T-helper 1 cell treated with Interleukin-12 subunit alpha and Interleukin-12 subunit beta and Interleukin-4 antibody, amounts not matched to agents 30 ng/mL and 1 ng/mL, for 36 hours (primary cell): ENCODE measurements around the gene HSPA12A. TPM values are rescaled to one million over a fixed set of nuclear protein-coding genes. Genes with fewer than 3 reads are reported as not detected.

Experiments used
- intact Hi-C: fragments of 100-400 bp; cut with micrococcal nuclease; formaldehyde crosslinking; loops from one replicate; pipeline ENCODE4 v1.15.1; 2024
- total RNA-seq: library from RNA; stranded (reverse); gene quantifications from 2 replicates; pipeline ENCODE4 v1.2.3, GENCODE V29; 2022

HSPA12A gene, protein sequence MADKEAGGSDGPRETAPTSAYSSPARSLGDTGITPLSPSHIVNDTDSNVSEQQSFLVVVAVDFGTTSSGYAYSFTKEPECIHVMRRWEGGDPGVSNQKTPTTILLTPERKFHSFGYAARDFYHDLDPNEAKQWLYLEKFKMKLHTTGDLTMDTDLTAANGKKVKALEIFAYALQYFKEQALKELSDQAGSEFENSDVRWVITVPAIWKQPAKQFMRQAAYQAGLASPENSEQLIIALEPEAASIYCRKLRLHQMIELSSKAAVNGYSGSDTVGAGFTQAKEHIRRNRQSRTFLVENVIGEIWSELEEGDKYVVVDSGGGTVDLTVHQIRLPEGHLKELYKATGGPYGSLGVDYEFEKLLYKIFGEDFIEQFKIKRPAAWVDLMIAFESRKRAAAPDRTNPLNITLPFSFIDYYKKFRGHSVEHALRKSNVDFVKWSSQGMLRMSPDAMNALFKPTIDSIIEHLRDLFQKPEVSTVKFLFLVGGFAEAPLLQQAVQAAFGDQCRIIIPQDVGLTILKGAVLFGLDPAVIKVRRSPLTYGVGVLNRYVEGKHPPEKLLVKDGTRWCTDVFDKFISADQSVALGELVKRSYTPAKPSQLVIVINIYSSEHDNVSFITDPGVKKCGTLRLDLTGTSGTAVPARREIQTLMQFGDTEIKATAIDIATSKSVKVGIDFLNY
- total RNA-seq: 0.05 and 0.10 TPM in 2 replicates

DNA sequence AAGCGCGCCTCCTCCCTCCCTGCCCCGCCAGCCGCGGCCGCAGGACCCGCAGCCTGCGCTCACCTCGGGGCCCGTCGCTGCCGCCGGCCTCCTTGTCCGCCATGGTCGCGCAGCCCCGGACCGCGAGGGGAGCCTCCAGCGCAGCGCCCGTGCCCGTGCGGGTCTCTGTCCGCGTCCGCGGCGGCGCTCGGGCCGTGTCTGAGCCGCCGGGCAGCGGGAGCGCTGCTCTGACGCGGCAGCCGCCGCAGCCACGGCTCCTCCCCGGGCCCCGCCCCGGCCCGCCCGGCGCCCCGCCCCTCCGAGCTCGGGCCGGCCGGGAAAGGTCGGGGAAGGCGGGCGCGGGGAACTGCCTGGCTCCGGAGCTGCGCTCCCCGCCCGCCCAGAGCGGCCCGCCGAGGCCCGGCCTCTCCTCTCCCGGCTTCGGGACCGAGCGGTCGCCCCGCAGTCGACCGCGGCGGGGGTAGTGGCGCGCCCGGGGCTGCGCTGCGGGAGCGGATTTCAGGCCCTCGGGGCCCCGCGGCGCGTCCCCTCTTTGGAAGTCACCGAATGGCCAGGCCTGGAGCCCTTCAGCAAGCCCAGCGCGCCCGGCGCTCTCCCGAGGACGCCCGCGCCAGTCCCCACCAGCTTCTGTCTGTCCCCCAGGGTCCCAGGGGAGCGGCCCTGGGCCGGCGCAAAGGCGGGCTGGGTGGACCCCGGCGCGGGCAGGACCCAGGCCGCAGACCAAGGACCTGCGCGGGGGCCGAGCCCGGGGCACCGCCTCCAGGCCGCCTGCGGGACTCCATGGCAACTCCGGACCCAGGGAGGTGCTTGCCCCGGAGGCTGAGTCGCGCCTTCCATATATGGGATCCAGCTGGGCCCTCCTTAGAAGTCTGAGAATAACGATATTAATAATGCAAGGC, at the start of gene HSPA12A:
Gene HSPA12A, minus strand, starts transcription at position 200 of the 899 bp plus-strand sequence. Its CDS starts 97 bp downstream, at position 103.
- intact Hi-C loops: loop anchor here (2.0 kb wide), 1 partner anchor 46 kb away; no protein-coding TSS in a partner anchor

GRCh38 chr10:116791241-116791640, 48.9 kb upstream of the HSPA12A start:
- intact Hi-C loops: no loop called here

GRCh38 chr10:116787893-116788665, 45.7 kb upstream of the HSPA12A start:
- intact Hi-C loops: loop anchor here (1.0 to 10.0 kb wide), 4 partner anchors 45 to 1433 kb away; partner anchors contain the start of gene HSPA12A

DNA sequence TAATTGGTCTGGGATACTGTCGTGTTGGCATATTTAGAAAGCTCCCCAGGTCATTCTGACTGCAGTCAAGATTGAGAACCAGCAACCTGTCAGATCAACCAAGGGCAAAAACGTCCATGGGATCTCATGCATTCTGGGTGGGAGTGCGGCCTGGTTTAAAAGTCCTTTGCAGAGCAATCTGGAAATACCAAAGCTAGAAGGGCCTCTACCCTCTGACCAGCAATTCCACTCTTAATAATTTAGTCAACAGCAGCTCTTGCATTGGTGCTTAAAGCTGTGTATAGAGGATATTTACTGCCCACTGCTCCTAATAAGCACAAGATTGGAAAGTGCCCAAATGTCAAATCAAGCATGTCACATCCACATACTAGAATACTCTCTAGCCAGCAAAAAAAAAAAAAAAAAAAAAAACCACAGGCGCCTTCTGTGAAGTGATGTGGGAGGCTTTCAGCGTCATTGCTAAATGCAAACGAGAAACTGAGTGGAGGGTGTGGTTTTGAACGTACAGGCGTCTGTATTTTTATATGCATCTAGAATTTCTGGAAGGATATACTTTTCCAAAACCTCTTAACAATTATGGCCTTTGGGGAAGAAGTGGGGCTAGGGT, 44.8 kb upstream of the HSPA12A start:
- intact Hi-C loops: loop anchor here (10.0 kb wide), 1 partner anchor 1432 kb away; no protein-coding TSS in a partner anchor

GRCh38 chr10:116785867-116786266, 43.5 kb upstream of the HSPA12A start:
- intact Hi-C loops: loop anchor here (10.0 kb wide), 1 partner anchor 1431 kb away; no protein-coding TSS in a partner anchor

DNA sequence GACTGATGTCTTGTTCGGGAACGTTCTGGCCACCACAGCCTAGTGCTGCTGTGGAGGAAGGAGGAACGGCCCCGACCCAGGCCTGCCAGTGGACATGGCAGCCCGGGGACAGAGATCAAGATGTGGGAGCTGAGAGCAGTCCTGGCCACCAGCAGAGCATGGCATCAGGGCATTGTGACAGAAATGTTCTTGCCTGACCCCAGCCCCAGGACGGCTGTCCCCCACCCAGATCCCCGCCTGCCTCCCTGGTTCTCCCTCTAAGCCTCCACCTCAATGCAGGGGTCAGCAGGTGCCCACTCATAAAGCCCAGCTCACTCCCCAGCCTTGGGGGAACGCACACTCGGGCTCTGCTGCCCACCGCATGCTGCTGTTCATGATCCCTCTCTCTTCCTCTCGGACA, 42.9 kb upstream of the HSPA12A start:
- intact Hi-C loops: loop anchor here (10.0 kb wide), 1 partner anchor 1430 kb away; no protein-coding TSS in a partner anchor

GRCh38 chr10:116784651-116785050, 42.3 kb upstream of the HSPA12A start:
- intact Hi-C loops: loop anchor here (10.0 kb wide), 1 partner anchor 1430 kb away; no protein-coding TSS in a partner anchor

DNA sequence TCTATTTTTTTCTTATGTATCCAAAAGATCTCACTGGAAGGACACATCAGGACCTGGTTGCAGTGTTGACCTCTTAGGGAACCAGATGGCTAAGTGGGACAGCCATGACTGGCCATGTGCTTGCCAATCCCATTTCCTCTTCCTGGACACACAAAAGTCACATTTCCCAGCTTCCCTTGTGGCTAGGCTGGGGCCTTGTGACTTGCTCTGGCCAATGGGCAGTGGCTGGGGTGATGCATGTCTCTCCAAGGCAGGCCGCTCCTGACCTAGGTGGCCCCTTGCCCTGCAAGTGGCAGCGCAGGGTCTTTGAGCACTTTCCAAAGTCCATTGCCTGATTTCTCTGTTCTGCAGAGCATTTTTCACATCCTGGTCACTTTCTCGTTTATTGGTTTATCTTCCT, 41.7 kb upstream of the HSPA12A start:
- intact Hi-C loops: loop anchor here (10.0 kb wide), 1 partner anchor 1429 kb away; no protein-coding TSS in a partner anchor

- intact Hi-C loops: loop anchor here (10.0 kb wide), 1 partner anchor 1428 kb away; no protein-coding TSS in a partner anchor
These were observed 40.8 kb upstream of the HSPA12A start for GRCh38 chr10:116783011-116783655.

DNA sequence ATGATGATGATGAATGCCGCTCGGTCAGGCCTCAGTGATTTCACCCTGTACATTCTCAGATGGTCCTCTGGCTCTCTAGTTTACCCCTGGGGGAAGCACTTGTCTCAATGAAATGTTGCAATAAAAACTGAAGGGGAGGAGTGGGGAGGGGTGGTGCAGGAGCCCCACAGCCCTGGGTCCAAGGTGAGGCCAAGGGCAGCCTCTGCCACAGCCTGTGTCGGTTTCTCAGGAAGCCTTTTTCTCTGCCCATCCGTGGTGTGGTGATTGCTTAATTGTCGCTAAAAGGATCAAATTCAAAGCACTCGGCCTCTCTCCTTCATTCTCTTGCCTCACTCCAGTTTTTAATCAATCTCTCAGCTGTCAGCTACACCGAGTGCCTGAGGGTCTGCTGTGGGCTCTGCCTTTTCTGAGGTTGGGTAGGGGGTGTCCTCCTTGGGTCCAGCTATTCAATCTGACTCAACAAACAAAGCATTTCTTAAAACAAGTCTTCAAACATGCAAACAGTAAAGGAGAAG, 39.1 kb upstream of the HSPA12A start:
- intact Hi-C loops: loop anchor here (10.0 kb wide), 1 partner anchor 1427 kb away; no protein-coding TSS in a partner anchor

GRCh38 chr10:116780691-116781205, 38.4 kb upstream of the HSPA12A start:
- intact Hi-C loops: loop anchor here (10.0 kb wide), 1 partner anchor 1426 kb away; no protein-coding TSS in a partner anchor

DNA sequence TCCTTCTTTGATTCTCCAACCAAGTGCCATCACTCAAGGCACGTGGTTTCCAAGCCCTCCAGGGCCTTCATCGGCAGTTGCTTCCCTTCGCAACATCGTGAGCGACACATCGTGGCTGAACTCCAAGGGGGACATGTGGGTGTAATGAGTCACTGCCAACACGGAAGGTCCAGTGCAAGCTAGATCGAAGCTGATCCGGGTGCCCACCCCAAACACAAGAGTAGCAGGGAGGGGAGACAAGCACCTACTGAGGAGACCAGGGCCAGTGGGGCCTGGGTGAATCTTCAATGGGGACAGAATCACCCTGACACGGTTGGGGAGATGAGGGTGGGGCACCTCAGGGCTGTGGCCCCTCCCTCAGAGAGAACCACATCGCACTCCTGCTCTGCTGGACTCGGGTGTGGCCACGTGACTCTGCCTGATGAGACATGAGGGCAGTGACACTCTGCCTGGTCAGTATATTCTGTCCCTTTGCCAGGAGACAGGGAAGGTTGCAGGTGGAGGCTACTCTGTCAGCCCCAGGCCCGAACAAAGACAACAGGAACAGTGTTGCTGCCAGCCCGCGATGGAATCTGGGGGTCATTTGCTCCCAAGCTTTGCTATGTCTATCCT, 36.8 kb upstream of the HSPA12A start:
- intact Hi-C loops: no loop called here

DNA sequence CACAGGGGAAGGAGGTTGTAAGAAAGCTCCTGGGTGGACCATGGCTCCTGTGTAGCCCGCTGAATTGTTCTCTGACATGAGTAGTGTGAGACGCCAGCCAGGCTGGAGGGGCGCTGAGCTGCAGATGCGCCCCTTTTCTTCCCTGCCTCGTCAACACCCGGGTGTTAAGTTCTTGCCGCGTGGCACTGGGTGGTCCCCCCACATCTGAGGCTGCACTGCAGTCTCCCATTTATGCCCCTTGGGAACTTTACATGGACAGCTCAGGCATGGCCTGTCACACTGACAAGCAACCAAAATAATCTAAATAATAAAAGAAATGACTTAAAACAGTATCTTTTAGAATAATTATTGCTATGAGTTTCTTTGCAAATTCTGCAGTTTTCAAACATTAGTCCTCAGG, 34.6 kb upstream of the HSPA12A start:
- intact Hi-C loops: no loop called here

GRCh38 chr10:116775488-116776400, 33.4 kb upstream of the HSPA12A start:
- intact Hi-C loops: no loop called here

- intact Hi-C loops: no loop called here
These were observed 32.4 kb upstream of the HSPA12A start for GRCh38 chr10:116774728-116775151.

- intact Hi-C loops: no loop called here
These were observed 30.7 kb upstream of the HSPA12A start for GRCh38 chr10:116772909-116773705.
